Hepatocyte (in vitro differentiated cells): Measurements from ENCODE around the gene ROBO1.

Experiments
- CTCF ChIP-seq: fragments of 200-600 bp; sonication (generic); IDR thresholded peaks from 2 replicates; pipeline ENCODE4 v1.5.1; 2016; ENCODE audit warnings: antibody characterized with exemption, mild to moderate bottlenecking; ENCODE audit not compliant: poor library complexity
- EZH2 ChIP-seq: fragments of 200-600 bp; sonication (generic); IDR thresholded peaks from 2 replicates; pipeline ENCODE4 v1.6.1; 2016; ENCODE audit warnings: antibody characterized with exemption, mild to moderate bottlenecking, borderline replicate concordance
- EZH2phosphoT487 ChIP-seq: fragments of 200-600 bp; sonication (generic); IDR thresholded peaks from one replicate; pipeline ENCODE4 v1.6.1; 2018; ENCODE audit warnings: antibody characterized with exemption, mild to moderate bottlenecking, low read depth, moderate library complexity; ENCODE audit not compliant: unreplicated experiment, severe bottlenecking

- TF ChIP-seq CTCF = no peak
- no peak for TF ChIP-seq EZH2
- TF ChIP-seq EZH2phosphoT487 = no peak
Observed at GRCh38 chr3:78792733-78793132, 975.1 kb downstream of the ROBO1 start.
